ENCODE results near the gene ATXN7L3B. TPM values are rescaled to one million over a fixed set of nuclear protein-coding genes. Genes with fewer than 3 reads are reported as not detected.

The ATXN7L3B gene
- total RNA-seq, 1 donor from 2014 or later: 23.9 TPM

GRCh38 chr12:74535536-74535935, 2.1 kb upstream of the ATXN7L3B start:
- Mint-ChIP-seq H3K36me3 (ENCODE audit: low read depth) (peaks cover 30% of the 10 kb centered on the region), H3K27me3 (no peaks in the 10 kb centered on the region), H3K27ac (no peak overlapping the region), H3K9me3 (no peaks in the 10 kb centered on the region), H3K4me1 (peaks cover 27% of the 10 kb centered on the region), H3K4me3 (no peak overlapping the region)
- intact Hi-C loops (cut with micrococcal nuclease): loop anchor here (5.0 to 10.0 kb wide), 2 partner anchors 121 to 1547 kb away; partner anchors contain the start of gene NAP1L1
- DNase-seq: peak; percentile 62

- no peaks in the 10 kb centered on the region for H3K27me3 Mint-ChIP-seq
- H3K9me3 Mint-ChIP-seq: no peaks in the 10 kb centered on the region
- peak overlapping the region; percentile 98 for H3K4me3 Mint-ChIP-seq
- peaks cover 40% of the 10 kb centered on the region for H3K4me1 Mint-ChIP-seq
- intact Hi-C loops (cut with micrococcal nuclease): loop anchor here (1.0 to 10.0 kb wide), 3 partner anchors 122 to 1545 kb away; partner anchors contain the start of gene NAP1L1
- peak overlapping the region; percentile 97 for H3K27ac Mint-ChIP-seq
- DNase-seq: peak; percentile 64
- H3K36me3 Mint-ChIP-seq (ENCODE audit: low read depth): peaks cover 45% of the 10 kb centered on the region
Measured at GRCh38 chr12:74537126-74537706, 419 bp upstream of the ATXN7L3B start.

- H3K36me3 Mint-ChIP-seq (ENCODE audit: low read depth): peaks cover 53% of the 10 kb centered on the region
- H3K27ac Mint-ChIP-seq: peak overlapping the region; percentile 97
- H3K27me3 Mint-ChIP-seq: no peaks in the 10 kb centered on the region
- peaks cover 40% of the 10 kb centered on the region for H3K4me1 Mint-ChIP-seq
- peak overlapping the region; percentile 98 for H3K4me3 Mint-ChIP-seq
- DNase-seq: peak; percentile 80
- intact Hi-C loops (cut with micrococcal nuclease): loop anchor here (5.0 to 10.0 kb wide), 2 partner anchors 124 to 1544 kb away; partner anchors contain the start of gene NAP1L1
- no peaks in the 10 kb centered on the region for H3K9me3 Mint-ChIP-seq
Measured at GRCh38 chr12:74538491-74539258, 1.0 kb downstream of the ATXN7L3B start.

GRCh38 chr12:74539261-74539660, 1.6 kb downstream of the ATXN7L3B start:
- H3K4me1 Mint-ChIP-seq: peaks cover 40% of the 10 kb centered on the region
- peak overlapping the region; percentile 97 for H3K27ac Mint-ChIP-seq
- H3K27me3 Mint-ChIP-seq: no peaks in the 10 kb centered on the region
- intact Hi-C loops (cut with micrococcal nuclease): loop anchor here (5.0 to 10.0 kb wide), 2 partner anchors 124 to 1543 kb away; partner anchors contain the start of gene NAP1L1
- H3K9me3 Mint-ChIP-seq: no peaks in the 10 kb centered on the region
- H3K4me3 Mint-ChIP-seq: peak overlapping the region; percentile 98
- H3K36me3 Mint-ChIP-seq (ENCODE audit: low read depth): peaks cover 53% of the 10 kb centered on the region
- peak; percentile 62 for DNase-seq

- Mint-ChIP-seq H3K36me3 (ENCODE audit: low read depth) (peaks cover 53% of the 10 kb centered on the region), H3K27ac (peak overlapping the region; percentile 57), H3K9me3 (no peaks in the 10 kb centered on the region), H3K4me3 (peak overlapping the region; percentile 98), H3K27me3 (no peaks in the 10 kb centered on the region), H3K4me1 (peaks cover 40% of the 10 kb centered on the region)
- intact Hi-C loops (cut with micrococcal nuclease): loop anchor here (5.0 to 10.0 kb wide), 2 partner anchors 125 to 1542 kb away; partner anchors contain the start of gene NAP1L1
- DNase-seq: peak; percentile 55
Measured at GRCh38 chr12:74539765-74540526, 2.3 kb downstream of the ATXN7L3B start.

- Mint-ChIP-seq H3K27me3 (no peaks in the 10 kb centered on the region), H3K4me1 (peaks cover 40% of the 10 kb centered on the region)
Measured at GRCh38 chr12:74541074-74541473, 3.4 kb downstream of the ATXN7L3B start.

GRCh38 chr12:74547249-74547648, 9.6 kb downstream of the ATXN7L3B start:
- DNase-seq: no peak
- no peak overlapping the region for H3K4me3 Mint-ChIP-seq
- H3K27ac Mint-ChIP-seq: no peak overlapping the region
- H3K9me3 Mint-ChIP-seq: no peaks in the 10 kb centered on the region
- peaks cover 8% of the 10 kb centered on the region for H3K36me3 Mint-ChIP-seq (ENCODE audit: low read depth)
- intact Hi-C loops (cut with micrococcal nuclease): no loop called here
- peaks cover 2% of the 10 kb centered on the region for H3K4me1 Mint-ChIP-seq
- no peaks in the 10 kb centered on the region for H3K27me3 Mint-ChIP-seq

More at GRCh38 chr12:74541074-74541473, 3.4 kb downstream of the ATXN7L3B start:
- DNase-seq: no peak
- H3K9me3 Mint-ChIP-seq: no peaks in the 10 kb centered on the region
- no peak overlapping the region for H3K27ac Mint-ChIP-seq
- peaks cover 53% of the 10 kb centered on the region for H3K36me3 Mint-ChIP-seq (ENCODE audit: low read depth)
- H3K4me3 Mint-ChIP-seq: peak overlapping the region; percentile 98
- intact Hi-C loops (cut with micrococcal nuclease): no loop called here

GRCh38 chr12:74551291-74551690, 13.7 kb downstream of the ATXN7L3B start:
- no peaks in the 10 kb centered on the region for H3K9me3 Mint-ChIP-seq
- no peaks in the 10 kb centered on the region for H3K4me1 Mint-ChIP-seq
- H3K27me3 Mint-ChIP-seq: no peaks in the 10 kb centered on the region
- intact Hi-C loops (cut with micrococcal nuclease): no loop called here
- H3K36me3 Mint-ChIP-seq (ENCODE audit: low read depth): no peaks in the 10 kb centered on the region
- H3K27ac Mint-ChIP-seq: no peak overlapping the region
- no peak overlapping the region for H3K4me3 Mint-ChIP-seq
- no peak for DNase-seq

- Mint-ChIP-seq H3K36me3 (ENCODE audit: low read depth) (no peaks in the 10 kb centered on the region), H3K27ac (no peak overlapping the region), H3K27me3 (no peaks in the 10 kb centered on the region), H3K4me1 (no peaks in the 10 kb centered on the region), H3K9me3 (no peaks in the 10 kb centered on the region), H3K4me3 (no peak overlapping the region)
- DNase-seq: no peak
- intact Hi-C loops (cut with micrococcal nuclease): no loop called here
Measured at GRCh38 chr12:74552201-74552600, 14.6 kb downstream of the ATXN7L3B start.

- Mint-ChIP-seq H3K27me3 (no peaks in the 10 kb centered on the region), H3K4me1 (no peaks in the 10 kb centered on the region), H3K36me3 (ENCODE audit: low read depth) (no peaks in the 10 kb centered on the region), H3K27ac (no peak overlapping the region), H3K9me3 (no peaks in the 10 kb centered on the region), H3K4me3 (no peak overlapping the region)
- no peak for DNase-seq
- intact Hi-C loops (cut with micrococcal nuclease): no loop called here
Measured at GRCh38 chr12:74559728-74560127, 22.1 kb downstream of the ATXN7L3B start.

- no peaks in the 10 kb centered on the region for H3K36me3 Mint-ChIP-seq (ENCODE audit: low read depth)
- H3K4me1 Mint-ChIP-seq: no peaks in the 10 kb centered on the region
- H3K27me3 Mint-ChIP-seq: no peaks in the 10 kb centered on the region
- H3K4me3 Mint-ChIP-seq: no peak overlapping the region
- intact Hi-C loops (cut with micrococcal nuclease): no loop called here
- H3K9me3 Mint-ChIP-seq: no peaks in the 10 kb centered on the region
- no peak for DNase-seq
- H3K27ac Mint-ChIP-seq: no peak overlapping the region
Measured at GRCh38 chr12:74563927-74564326, 26.3 kb downstream of the ATXN7L3B start.

- no peaks in the 10 kb centered on the region for H3K9me3 Mint-ChIP-seq
- no peak overlapping the region for H3K27ac Mint-ChIP-seq
- intact Hi-C loops (cut with micrococcal nuclease): no loop called here
- H3K4me3 Mint-ChIP-seq: no peak overlapping the region
- peaks cover 2% of the 10 kb centered on the region for H3K27me3 Mint-ChIP-seq
- no peaks in the 10 kb centered on the region for H3K4me1 Mint-ChIP-seq
- no peaks in the 10 kb centered on the region for H3K36me3 Mint-ChIP-seq (ENCODE audit: low read depth)
- no peak for DNase-seq
Measured at GRCh38 chr12:74578486-74578885, 40.9 kb downstream of the ATXN7L3B start.

GRCh38 chr12:74579446-74579845, 41.8 kb downstream of the ATXN7L3B start:
- no peak overlapping the region for H3K27ac Mint-ChIP-seq
- H3K9me3 Mint-ChIP-seq: no peaks in the 10 kb centered on the region
- no peak overlapping the region for H3K4me3 Mint-ChIP-seq
- peaks cover 2% of the 10 kb centered on the region for H3K27me3 Mint-ChIP-seq
- no peak for DNase-seq
- intact Hi-C loops (cut with micrococcal nuclease): no loop called here
- H3K36me3 Mint-ChIP-seq (ENCODE audit: low read depth): no peaks in the 10 kb centered on the region
- no peaks in the 10 kb centered on the region for H3K4me1 Mint-ChIP-seq
